Daoy (cell line): ENCODE results near the gene YWHAB. TPM values are rescaled to one million over a fixed set of nuclear protein-coding genes. Genes with fewer than 3 reads are reported as not detected.

Experiments used
- DNase-seq: peaks from one replicate; pipeline ENCODE4 v3.0.0-alpha.2; 2015; ENCODE audit warnings: low read depth
- total RNA-seq: library from RNA; depleted of rRNA; stranded (reverse); fragments of >200 nt; shearing (Covaris generic); gene quantifications from 2 replicates; pipeline ENCODE4 v1.2.3, GENCODE V29; 2014; rRNA removed

Gene YWHAB
- total RNA-seq, 1 experiment from 2014 or later: 62.8 TPM

GRCh38 chr20:44952731-44953130 lies 67.2 kb downstream of the YWHAB start:
- no peak for DNase-seq

GRCh38 chr20:44954211-44954610 lies 68.7 kb downstream of the YWHAB start:
- no peak for DNase-seq

GRCh38 chr20:44955270-44955669 lies 69.8 kb downstream of the YWHAB start:
- DNase-seq: no peak

- no peak for DNase-seq
These were observed 70.9 kb downstream of the YWHAB start for GRCh38 chr20:44956410-44956809.

Other genes starting within 250 kb of the YWHAB start
- gene ADA, start 234.0 kb upstream of the YWHAB start, total RNA-seq: 4.7 and 6.3 TPM in 2 replicates
- not detected in 2 replicates for gene CCN5, start 170.3 kb upstream of the YWHAB start, total RNA-seq
- 1.3 TPM in 1 of 2 replicates, not detected in the other for gene KCNK15, start 139.8 kb upstream of the YWHAB start, total RNA-seq
- 2.0 and 2.1 TPM in 2 replicates for gene RIMS4, start 75.2 kb upstream of the YWHAB start, total RNA-seq
- gene PABPC1L, start 24.4 kb downstream of the YWHAB start, total RNA-seq: 1.2 and 2.9 TPM in 2 replicates
- 77.5 and 87.9 TPM in 2 replicates for gene TOMM34, start 74.7 kb downstream of the YWHAB start, total RNA-seq
- 20.8 and 25.0 TPM in 2 replicates for gene STK4, start 80.8 kb downstream of the YWHAB start, total RNA-seq
- gene KCNS1, start 215.4 kb downstream of the YWHAB start, total RNA-seq: not detected in 2 replicates
- not detected in 2 replicates for gene WFDC5, start 229.5 kb downstream of the YWHAB start, total RNA-seq
- gene WFDC12, start 238.8 kb downstream of the YWHAB start, total RNA-seq: not detected in 2 replicates